ENCODE data around the gene EIF4E3.

DNA sequence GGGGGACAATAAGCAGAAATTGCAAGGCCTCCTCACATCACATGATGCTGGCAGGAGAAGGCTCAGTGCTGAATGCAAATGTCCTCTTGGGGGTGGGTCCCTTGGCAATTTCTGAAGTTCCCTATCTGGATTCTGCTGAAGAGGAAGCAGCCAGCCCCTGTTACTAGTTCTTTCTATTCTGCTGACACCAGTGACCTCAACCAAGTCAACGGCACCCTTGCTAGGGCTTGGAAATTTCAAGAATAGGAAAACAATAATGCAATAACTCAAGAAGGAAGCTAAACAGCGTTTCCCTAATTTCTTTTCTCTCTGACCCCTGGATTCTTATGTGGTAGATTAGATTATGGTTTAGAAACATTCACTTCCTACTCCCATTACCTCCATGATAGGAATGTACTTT is 95.5 kb downstream of the EIF4E3 start:
- TF ChIP-seq, protein P1, sequence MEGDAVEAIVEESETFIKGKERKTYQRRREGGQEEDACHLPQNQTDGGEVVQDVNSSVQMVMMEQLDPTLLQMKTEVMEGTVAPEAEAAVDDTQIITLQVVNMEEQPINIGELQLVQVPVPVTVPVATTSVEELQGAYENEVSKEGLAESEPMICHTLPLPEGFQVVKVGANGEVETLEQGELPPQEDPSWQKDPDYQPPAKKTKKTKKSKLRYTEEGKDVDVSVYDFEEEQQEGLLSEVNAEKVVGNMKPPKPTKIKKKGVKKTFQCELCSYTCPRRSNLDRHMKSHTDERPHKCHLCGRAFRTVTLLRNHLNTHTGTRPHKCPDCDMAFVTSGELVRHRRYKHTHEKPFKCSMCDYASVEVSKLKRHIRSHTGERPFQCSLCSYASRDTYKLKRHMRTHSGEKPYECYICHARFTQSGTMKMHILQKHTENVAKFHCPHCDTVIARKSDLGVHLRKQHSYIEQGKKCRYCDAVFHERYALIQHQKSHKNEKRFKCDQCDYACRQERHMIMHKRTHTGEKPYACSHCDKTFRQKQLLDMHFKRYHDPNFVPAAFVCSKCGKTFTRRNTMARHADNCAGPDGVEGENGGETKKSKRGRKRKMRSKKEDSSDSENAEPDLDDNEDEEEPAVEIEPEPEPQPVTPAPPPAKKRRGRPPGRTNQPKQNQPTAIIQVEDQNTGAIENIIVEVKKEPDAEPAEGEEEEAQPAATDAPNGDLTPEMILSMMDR (IDR thresholded peaks at IDR 0.05), result no peak
- TF ChIP-seq POLR2A (IDR thresholded peaks at IDR 0.05), result no peak

Measured in lower leg skin (tissue), 3 donors.